HG03066 (cell line): ENCODE results near the gene RDH16.

ENCODE experiments used
- ATAC-seq: cut with Tn5 transposase; IDR thresholded peaks from one replicate; pipeline ENCODE4 v1.9.1; 2021; ENCODE audit warnings: low read depth; ENCODE audit not compliant: unreplicated experiment

Gene RDH16

GRCh38 chr12:56957229-56958052 lies at the start of gene RDH16:
Gene RDH16 (minus strand): TSS chr12:56957608. CDS start chr12:56957462, 146 bp downstream.
- no peak for ATAC-seq

DNA sequence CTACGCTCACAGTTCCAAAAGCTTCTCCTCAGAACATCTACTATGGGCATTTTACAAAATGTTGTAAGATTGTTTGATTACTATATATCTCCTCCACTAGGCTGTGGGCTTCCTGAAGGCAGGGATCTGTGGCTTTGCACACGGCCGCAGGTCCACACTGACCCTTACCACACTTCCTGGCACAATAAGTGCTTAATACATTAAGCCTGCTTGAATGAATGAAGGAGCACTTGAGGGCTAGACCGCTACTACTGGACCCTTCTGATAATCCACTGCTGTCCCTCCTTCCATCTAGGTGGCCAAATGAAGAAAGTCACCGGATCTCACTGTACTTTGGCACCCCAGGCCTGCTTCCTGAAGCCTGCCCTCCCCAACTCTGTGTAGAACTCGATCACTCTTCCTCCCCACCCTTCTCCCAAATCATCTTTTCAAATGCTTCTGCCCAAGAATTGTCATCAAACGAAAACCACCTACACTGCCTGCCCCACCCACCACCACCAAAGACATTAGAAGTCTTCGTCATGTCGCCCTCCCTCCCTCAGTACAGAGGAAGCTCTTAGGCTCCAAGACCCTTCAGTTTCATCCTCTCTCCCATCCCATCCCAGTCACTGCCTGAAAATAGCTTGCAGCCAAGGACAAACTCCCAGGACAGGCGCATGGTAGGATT lies 49.5 kb upstream of the RDH16 start:
- no peak for ATAC-seq

GRCh38 chr12:57005980-57006808 lies 48.8 kb upstream of the RDH16 start, which contains the start of gene ZBTB39:
Gene ZBTB39 (minus strand): TSS chr12:57006546. CDS start chr12:57004917, 1,629 bp downstream.
- ATAC-seq, result peak; percentile 48

GRCh38 chr12:57004651-57005050 lies 47.2 kb upstream of the RDH16 start:
- no peak for ATAC-seq

- ATAC-seq, result no peak
Measured at GRCh38 chr12:57003395-57003794, 46.0 kb upstream of the RDH16 start.

DNA sequence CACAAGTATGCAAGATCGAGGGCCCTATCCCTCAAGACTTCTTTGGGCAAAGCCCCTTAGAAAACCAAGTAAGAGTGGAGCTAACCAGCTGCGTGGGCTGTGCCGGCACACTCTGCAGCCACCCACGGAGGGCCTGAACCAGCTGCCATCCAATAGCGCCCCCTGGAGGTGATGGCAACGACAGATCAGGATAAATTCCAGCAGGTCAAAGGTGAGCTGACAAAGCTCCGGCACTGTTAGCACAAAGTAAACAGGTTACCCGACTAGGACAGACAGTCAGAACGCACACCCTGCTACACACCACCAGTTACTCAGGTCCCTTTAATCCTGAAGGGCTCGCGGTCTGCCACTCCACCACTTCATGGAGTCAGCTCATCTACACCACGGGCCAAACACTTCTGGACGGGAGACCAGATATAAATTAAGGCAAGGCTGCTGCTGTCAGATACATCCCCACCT lies 44.1 kb upstream of the RDH16 start:
- ATAC-seq, result no peak

DNA sequence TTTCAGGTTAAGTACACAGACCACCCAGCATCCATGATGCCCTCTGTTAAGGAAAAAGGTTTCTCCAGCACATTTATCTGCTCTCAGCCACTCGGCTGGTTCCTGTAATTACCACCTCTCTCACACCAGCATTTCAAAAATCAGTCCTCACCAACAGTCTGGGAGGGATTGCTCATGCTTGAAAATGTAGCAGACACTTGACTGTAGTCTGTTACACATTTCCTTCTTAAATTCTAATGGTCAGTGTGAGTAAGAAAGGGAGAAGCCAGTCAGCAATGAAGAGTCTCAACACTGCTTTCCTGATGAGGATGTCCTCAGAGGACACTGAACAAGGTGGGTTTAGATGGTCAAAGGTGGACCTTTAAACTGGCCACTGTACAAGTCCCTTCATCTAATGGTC lies 43.0 kb upstream of the RDH16 start:
- ATAC-seq, result no peak

DNA sequence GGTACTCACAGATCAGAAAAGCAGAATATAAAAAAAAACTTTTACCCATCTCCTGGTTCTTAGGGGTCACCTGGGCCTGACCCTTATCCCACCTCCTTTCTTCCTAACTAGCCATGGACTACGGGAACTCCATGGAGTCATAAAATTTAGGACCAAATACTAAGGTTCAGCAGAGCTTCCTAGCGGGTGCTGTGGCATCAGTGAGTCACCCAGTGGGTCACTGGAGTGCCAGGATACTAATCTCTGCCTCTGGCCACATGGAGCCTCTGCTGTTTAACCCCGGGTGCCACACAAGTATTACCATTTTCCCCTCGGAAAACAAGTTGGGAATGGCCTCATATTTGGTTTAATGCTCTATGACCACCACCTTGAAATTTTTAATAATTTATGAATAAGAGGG lies 42.0 kb upstream of the RDH16 start:
- ATAC-seq, result no peak

DNA sequence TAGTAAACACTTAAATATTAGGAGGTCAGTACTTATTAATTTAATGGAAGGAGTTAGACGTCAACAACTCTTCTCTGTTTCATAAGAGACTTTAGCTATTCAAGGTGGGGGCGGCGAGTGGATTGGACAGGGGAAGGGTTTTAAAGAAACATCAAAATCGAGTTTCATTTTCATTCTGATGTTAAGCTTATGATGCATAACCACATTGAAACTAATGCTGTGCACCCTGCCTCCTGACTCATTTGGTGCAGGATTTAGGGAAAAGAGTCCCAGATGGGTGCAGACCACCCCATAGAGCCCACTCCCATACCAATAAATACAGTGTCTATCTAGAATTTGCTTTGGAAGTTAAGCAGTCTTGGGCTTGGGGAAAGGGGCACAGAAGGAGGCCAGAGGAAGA lies 41.6 kb upstream of the RDH16 start:
- peak; percentile 88 for ATAC-seq

GRCh38 chr12:56998316-56998715 lies 40.9 kb upstream of the RDH16 start:
- ATAC-seq, result no peak

GRCh38 chr12:56996793-56997545 lies 39.6 kb upstream of the RDH16 start:
- ATAC-seq, result no peak

DNA sequence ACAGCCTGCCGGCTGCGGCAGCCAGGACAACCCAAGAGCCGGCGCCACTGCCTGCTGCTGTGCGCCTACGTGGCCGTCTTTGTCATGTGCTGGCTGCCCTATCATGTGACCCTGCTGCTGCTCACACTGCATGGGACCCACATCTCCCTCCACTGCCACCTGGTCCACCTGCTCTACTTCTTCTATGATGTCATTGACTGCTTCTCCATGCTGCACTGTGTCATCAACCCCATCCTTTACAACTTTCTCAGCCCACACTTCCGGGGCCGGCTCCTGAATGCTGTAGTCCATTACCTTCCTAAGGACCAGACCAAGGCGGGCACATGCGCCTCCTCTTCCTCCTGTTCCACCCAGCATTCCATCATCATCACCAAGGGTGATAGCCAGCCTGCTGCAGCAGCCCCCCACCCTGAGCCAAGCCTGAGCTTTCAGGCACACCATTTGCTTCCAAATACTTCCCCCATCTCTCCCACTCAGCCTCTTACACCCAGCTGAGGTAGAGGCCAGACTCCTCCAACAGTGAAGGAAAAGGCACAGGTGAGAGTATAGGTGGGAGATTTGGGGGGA lies 38.6 kb upstream of the RDH16 start:
- ATAC-seq, result no peak

DNA sequence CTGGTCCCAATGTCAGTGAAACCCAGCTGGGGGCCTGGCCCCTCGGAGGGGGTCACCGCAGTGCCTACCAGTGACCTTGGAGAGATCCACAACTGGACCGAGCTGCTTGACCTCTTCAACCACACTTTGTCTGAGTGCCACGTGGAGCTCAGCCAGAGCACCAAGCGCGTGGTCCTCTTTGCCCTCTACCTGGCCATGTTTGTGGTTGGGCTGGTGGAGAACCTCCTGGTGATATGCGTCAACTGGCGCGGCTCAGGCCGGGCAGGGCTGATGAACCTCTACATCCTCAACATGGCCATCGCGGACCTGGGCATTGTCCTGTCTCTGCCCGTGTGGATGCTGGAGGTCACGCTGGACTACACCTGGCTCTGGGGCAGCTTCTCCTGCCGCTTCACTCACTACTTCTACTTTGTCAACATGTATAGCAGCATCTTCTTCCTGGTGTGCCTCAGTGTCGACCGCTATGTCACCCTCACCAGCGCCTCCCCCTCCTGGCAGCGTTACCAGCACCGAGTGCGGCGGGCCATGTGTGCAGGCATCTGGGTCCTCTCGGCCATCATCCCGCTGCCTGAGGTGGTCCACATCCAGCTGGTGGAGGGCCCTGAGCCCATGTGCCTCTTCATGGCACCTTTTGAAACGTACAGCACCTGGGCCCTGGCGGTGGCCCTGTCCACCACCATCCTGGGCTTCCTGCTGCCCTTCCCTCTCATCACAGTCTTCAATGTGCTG lies 38.0 kb upstream of the RDH16 start:
- ATAC-seq, result no peak

DNA sequence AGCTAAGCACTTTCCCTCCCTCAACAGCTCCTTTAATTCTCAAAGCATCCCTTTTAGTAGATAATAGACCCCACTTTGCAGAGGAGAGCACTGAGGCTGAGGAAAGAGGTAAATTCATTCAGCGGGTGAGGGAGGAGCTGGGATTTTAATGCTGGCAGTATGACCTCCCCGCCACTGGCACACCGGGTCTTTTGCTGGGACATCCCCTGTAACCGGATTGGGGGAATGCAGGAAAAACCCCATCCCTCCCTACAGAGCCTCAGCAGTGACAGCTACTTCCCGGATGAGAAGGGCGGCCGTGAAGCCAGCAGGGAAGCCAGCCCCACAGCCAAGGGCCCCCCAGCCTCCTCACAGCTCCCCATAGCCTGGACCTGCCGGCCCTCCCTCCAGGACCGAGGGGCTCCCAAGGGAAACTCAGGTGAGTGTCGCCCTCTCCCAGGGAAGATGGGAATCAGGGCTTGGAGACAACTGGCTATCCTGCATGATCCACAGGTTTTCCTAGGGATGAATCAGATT lies 36.9 kb upstream of the RDH16 start:
- ATAC-seq, result no peak

- no peak for ATAC-seq
Measured at GRCh38 chr12:56993346-56993745, 35.9 kb upstream of the RDH16 start.

DNA sequence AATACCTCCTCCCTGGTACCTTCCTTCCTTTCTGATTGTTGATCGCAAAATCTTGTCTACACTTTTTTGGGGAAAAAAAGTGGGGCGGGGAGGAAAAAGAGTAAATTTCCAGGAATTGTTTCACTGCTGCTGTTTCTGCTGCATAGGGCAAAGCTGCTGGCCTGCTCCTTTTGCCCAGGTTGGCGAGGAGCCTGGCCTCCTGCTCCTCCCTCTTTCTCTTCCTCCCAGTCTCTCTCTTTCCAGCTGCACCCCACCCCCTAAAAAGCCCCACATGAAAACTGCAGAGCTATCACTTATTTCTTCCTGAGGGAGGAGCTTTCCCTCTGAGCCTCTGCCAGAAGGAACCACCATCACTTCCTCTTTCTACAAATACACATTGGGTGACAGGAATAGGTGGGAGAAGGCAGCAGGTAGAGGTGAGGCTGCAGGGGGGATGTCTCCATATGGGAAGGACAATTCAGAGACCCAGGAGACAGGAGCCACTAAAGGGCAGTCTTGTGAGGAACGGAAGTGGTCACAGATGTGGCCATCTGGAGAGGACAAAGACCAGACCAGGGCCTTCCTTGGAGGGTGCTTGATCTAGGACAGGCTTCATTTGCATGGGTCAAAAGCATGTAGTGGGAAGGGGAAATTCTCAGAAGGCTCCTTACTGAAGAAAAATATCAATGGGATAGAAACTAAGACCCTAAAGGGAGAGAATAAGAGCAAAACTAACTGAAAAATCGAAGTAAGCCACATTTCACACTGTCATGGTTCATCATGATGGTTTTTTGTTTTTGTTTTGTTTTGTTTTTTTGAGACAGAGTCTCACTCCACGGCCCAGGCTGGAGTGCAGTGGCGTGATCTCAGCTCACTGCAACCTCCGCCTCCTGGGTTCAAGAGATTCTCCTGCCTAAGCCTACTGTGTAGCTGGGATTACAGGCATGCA lies 34.2 kb upstream of the RDH16 start:
- no peak for ATAC-seq

GRCh38 chr12:56990648-56991318 lies 33.4 kb upstream of the RDH16 start:
- ATAC-seq, result no peak
